CD4-positive, CD25-positive, alpha-beta regulatory T cell (primary cell): Measurements from ENCODE around the gene PRSS22. TPM values are rescaled to one million over a fixed set of nuclear protein-coding genes. Genes with fewer than 3 reads are reported as not detected.
A peak's percentile ranks its signal among the peaks of the same experiment; 100 is the strongest.

Source experiments
- ATAC-seq, 2 donors: fragments of 150-1000 bp; cut with Tn5 transposase; one replicate each; pipeline ENCODE4 v1.10.0; 2021; ENCODE audit warnings: low read depth in 2 of 2, moderate number of reproducible peaks in 2 of 2, moderate library complexity in 1 of 2
- DNase-seq, 3 donors: peaks; one replicate each; pipeline versions ENCODE4 v3.0.0 to v3.0.0-alpha.2; 2012 to 2022; ENCODE audit warnings: mixed read lengths in 1 of 3
- H3K27ac ChIP-seq: one replicate; pipeline ENCODE4 v1.7.0; 2013; ENCODE audit warnings: mild to moderate bottlenecking, low read length; ENCODE audit not compliant: insufficient read depth, poor library complexity, severe bottlenecking
- H3K27me3 ChIP-seq: one replicate; pipeline ENCODE4 v1.7.0; 2013; ENCODE audit warnings: low read length; ENCODE audit not compliant: control insufficient read depth, insufficient read depth
- H3K36me3 ChIP-seq: one replicate; pipeline ENCODE4 v1.7.0; 2013; ENCODE audit warnings: mild to moderate bottlenecking, low read length, moderate library complexity; ENCODE audit not compliant: control insufficient read depth, insufficient read depth
- H3K4me1 ChIP-seq: 2 replicates; pipeline ENCODE4 v1.7.0; 2013; ENCODE audit warnings: mild to moderate bottlenecking, low read length; ENCODE audit not compliant: insufficient read depth, control insufficient read depth, poor library complexity, severe bottlenecking
- H3K4me3 ChIP-seq: one replicate; pipeline ENCODE4 v1.7.0; 2013; ENCODE audit warnings: low read depth, mild to moderate bottlenecking, low read length, moderate library complexity
- H3K9me3 ChIP-seq, 2 experiments: 1 replicate in 1 of 2; 2 replicates in 1 of 2; pipeline ENCODE4 v1.7.0; 2013; ENCODE audit warnings: low read length in 2 of 2, mild to moderate bottlenecking in 1 of 2, moderate library complexity in 1 of 2; ENCODE audit not compliant: control insufficient read depth in 2 of 2
- H3K27ac Mint-ChIP-seq, 3 donors: one replicate each; pipeline ENCODE4 v1.8.0; 2020 to 2022; ENCODE audit warnings: mild to moderate bottlenecking in 3 of 3, mixed read lengths in 3 of 3, moderate library complexity in 2 of 3
- H3K27me3 Mint-ChIP-seq: one replicate; pipeline ENCODE4 v1.8.0; 2022; ENCODE audit warnings: mild to moderate bottlenecking, mixed read lengths
- H3K36me3 Mint-ChIP-seq: one replicate; pipeline ENCODE4 v1.8.0; 2020; ENCODE audit warnings: mixed read lengths
- H3K4me1 Mint-ChIP-seq, 4 donors: one replicate each; pipeline ENCODE4 v1.8.0; 2020 to 2022; ENCODE audit warnings: mixed read lengths in 4 of 4, mild to moderate bottlenecking in 1 of 4
- H3K4me3 Mint-ChIP-seq, 4 donors: one replicate each; pipeline ENCODE4 v1.8.0; 2020 to 2022; ENCODE audit warnings: mild to moderate bottlenecking in 4 of 4, mixed read lengths in 4 of 4, moderate library complexity in 3 of 4
- H3K9me3 Mint-ChIP-seq, 7 donors: one replicate each; pipeline ENCODE4 v1.8.0; 2020 to 2022; ENCODE audit warnings: mixed read lengths in 7 of 7, mild to moderate bottlenecking in 3 of 7, moderate library complexity in 2 of 7
- polyA plus RNA-seq, 4 donors: library from polyadenylated mRNA; unstranded; fragments of 300-500 nt; fragmentation: Illumina TruSeq; gene quantifications; one replicate each; pipeline ENCODE4 v1.2.3, GENCODE V29; 2021
- total RNA-seq: library from RNA; stranded (reverse); gene quantifications from one replicate; pipeline ENCODE4 v1.2.3, GENCODE V29; 2022

The PRSS22 gene
- total and polyA plus RNA-seq, 5 donors from 2014 or later, result not detected

DNA sequence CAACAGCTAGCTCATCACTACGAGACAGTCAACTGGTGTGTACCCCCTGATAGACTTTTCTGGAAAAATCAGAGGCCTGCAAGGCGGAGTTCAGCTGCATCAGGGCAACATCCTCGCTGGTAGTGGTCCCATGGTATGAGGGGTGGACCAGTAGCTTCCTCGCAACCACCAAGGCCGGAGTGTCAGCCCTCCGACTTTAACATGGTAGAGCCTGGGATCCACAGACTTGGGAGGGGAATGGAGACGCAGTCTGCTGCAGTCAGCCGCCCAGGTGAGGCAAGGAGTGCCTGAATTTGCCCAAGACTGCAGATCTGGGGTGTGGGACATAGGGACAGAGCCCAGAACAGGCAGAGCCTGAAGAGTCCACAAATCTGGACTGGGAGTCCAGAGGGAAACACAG is 14.4 kb downstream of the PRSS22 start:
- Mint-ChIP-seq H3K4me3 (no peak overlapping the region), H3K27me3 (peaks cover 9% of the 10 kb centered on the region), H3K27ac (peak overlapping the region in 2 of 3 donors; percentile 85 to 87), H3K9me3 (no peaks in the 10 kb centered on the region), H3K4me1 (peaks cover 0 to 46% (median 8%) of the 10 kb centered on the region in 4 donors), H3K36me3 (no peaks in the 10 kb centered on the region)
- Histone ChIP-seq H3K27me3 (no peaks in the 10 kb centered on the region), H3K9me3 (no peaks in the 10 kb centered on the region), H3K4me3 (no peak overlapping the region), H3K27ac (no peak overlapping the region), H3K4me1 (peaks cover 29% of the 10 kb centered on the region), H3K36me3 (no peaks in the 10 kb centered on the region)
- ATAC-seq (no peak), DNase-seq (no peak)

DNA sequence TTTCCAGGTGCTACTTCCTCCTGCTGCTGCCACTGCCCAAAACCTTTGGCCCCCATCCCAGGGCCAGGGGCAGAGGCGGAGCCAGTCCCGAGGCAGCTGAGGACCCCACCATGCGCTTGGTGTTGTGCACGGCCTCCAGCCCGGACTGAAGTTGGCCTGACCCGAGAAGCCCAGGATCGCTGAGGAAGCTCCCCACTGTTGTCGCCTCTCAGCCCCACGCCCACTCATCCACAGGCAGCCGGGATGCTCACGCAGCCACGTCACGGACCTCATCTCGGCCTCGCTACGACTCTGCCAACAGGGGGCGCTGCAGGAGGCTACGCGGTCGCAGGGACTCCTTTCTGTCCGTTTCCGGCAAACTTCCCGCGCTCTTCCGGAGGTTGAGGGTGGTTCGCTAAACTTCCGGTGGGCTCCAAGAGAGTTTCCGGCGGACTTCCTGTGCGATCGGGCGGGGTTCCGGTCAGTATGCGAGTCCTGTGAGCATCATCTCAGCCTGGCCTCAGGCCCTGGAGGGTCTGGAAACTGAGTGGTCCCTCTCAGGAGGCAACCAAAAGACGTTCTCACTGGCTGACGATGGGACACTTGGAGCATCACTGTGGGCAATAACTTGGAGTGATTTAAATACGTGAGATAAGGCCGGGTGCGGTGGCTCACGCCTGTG is 15.5 kb downstream of the PRSS22 start:
- Mint-ChIP-seq H3K27ac (peak overlapping the region; percentile 84 to 95 (median 89)), H3K36me3 (no peaks in the 10 kb centered on the region), H3K4me1 (peaks cover 0 to 52% (median 14%) of the 10 kb centered on the region in 4 donors), H3K27me3 (peaks cover 8% of the 10 kb centered on the region), H3K9me3 (no peaks in the 10 kb centered on the region), H3K4me3 (peak overlapping the region in 2 of 4 donors; percentile 39 to 61)
- H3K4me3 ChIP-seq, result peak overlapping the region; percentile 26
- H3K9me3 ChIP-seq, result no peaks in the 10 kb centered on the region
- DNase-seq (peak; percentile 26 to 87 (median 49)), ATAC-seq (peak; percentile 36 to 51)
- H3K27me3 ChIP-seq, result no peaks in the 10 kb centered on the region
- H3K36me3 ChIP-seq, result no peaks in the 10 kb centered on the region
- H3K27ac ChIP-seq, result peak overlapping the region; percentile 57
- H3K4me1 ChIP-seq, result peaks cover 29% of the 10 kb centered on the region

- peak overlapping the region; percentile 26 for H3K4me3 ChIP-seq
- ATAC-seq (no peak), DNase-seq (no peak)
- Mint-ChIP-seq H3K27ac (peak overlapping the region; percentile 42 to 89 (median 84)), H3K4me3 (no peak overlapping the region), H3K4me1 (peaks cover 0 to 54% (median 16%) of the 10 kb centered on the region in 4 donors), H3K36me3 (no peaks in the 10 kb centered on the region), H3K9me3 (no peaks in the 10 kb centered on the region), H3K27me3 (peaks cover 14% of the 10 kb centered on the region)
- H3K4me1 ChIP-seq, result peaks cover 29% of the 10 kb centered on the region
- peak overlapping the region; percentile 57 for H3K27ac ChIP-seq
- no peaks in the 10 kb centered on the region for H3K36me3 ChIP-seq
- H3K27me3 ChIP-seq, result no peaks in the 10 kb centered on the region
- H3K9me3 ChIP-seq, result no peaks in the 10 kb centered on the region
Measured at GRCh38 chr16:2841606-2842339, 16.2 kb downstream of the PRSS22 start.

- peaks cover 0 to 54% (median 16%) of the 10 kb centered on the region in 4 donors for H3K4me1 Mint-ChIP-seq
- H3K27me3 Mint-ChIP-seq, result peaks cover 14% of the 10 kb centered on the region
- H3K9me3 ChIP-seq, result no peaks in the 10 kb centered on the region
- H3K4me1 ChIP-seq, result peaks cover 29% of the 10 kb centered on the region
- H3K4me3 Mint-ChIP-seq, result no peak overlapping the region
- DNase-seq, result no peak
- H3K36me3 Mint-ChIP-seq, result no peaks in the 10 kb centered on the region
- H3K4me3 ChIP-seq, result no peak overlapping the region
- H3K27ac ChIP-seq, result no peak overlapping the region
- H3K36me3 ChIP-seq, result no peaks in the 10 kb centered on the region
- no peaks in the 10 kb centered on the region for H3K27me3 ChIP-seq
- ATAC-seq, result no peak
- H3K9me3 Mint-ChIP-seq, result peaks cover 0 to under 1% (median 0%) of the 10 kb centered on the region in 7 donors
- H3K27ac Mint-ChIP-seq, result no peak overlapping the region
Measured at GRCh38 chr16:2840914-2841313, 17.1 kb downstream of the PRSS22 start.

DNA sequence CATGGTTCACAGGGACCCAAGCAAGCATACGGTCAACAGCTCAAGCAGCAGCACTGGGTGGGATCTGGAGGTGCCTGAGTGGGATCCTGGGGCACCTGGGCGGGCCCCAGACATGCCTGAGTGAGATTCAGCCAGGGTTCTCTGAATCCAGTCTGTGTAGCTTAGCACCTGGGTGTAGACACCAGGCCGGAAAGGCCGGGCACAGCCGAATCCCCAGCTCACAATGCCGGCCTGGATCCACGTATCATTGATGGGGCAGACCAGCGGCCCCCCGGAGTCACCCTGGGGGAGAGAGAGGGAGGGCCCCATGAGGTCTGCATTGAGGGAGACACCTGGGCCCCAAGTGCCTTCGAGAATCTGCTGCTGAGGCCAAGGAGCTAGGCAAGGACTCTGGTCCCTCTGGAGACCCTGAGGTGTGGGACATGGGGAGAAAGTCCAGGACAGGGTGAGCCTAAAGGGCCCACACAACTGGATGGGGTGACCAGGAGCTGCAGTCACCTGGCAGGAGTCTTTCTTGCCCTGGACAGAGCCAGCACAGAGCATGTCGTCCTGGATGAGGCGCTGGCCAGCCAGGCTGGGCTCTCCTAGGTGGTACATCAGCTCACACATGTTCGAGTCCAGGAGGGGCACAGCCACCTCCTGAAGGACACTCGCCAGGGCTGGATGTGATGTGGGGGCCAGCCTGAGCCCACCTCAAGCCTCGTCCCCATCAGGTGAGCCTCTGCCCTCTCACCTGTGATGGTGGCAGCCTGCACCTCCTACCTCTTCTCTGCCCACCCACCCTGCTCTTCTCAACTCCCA is 18.1 kb downstream of the PRSS22 start:
- Histone ChIP-seq H3K27ac (no peak overlapping the region), H3K27me3 (no peaks in the 10 kb centered on the region), H3K9me3 (no peaks in the 10 kb centered on the region), H3K36me3 (no peaks in the 10 kb centered on the region), H3K4me3 (no peak overlapping the region), H3K4me1 (peaks cover 29% of the 10 kb centered on the region)
- Mint-ChIP-seq H3K4me1 (peaks cover 0 to 52% (median 16%) of the 10 kb centered on the region in 4 donors), H3K36me3 (no peaks in the 10 kb centered on the region), H3K27me3 (peaks cover 14% of the 10 kb centered on the region), H3K4me3 (peak overlapping the region in 1 of 4 donors; percentile 21), H3K9me3 (peaks cover 0 to 3% (median 0%) of the 10 kb centered on the region in 7 donors), H3K27ac (no peak overlapping the region)
- no peak for DNase-seq
- no peak for ATAC-seq

DNA sequence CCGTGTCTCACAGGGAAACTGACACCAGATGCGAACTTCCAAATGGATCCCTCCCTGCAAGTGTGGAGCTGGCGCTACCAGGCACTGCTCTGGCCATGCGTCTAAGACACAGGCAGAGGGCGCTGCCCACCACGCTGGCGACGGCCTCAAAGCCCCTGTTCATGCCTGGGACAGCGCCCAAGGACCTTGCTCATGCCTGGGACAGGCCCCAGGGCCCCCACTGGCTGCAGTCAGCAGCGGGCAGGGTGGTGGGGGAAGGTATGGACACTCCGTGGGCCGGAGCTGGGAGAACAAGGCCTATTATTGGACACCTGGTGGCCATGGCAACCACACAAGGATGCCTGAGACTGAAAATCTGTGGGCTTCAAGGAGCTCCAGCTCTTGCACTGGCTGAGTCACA is 19.0 kb downstream of the PRSS22 start:
- peak overlapping the region in 1 of 3 donors; percentile 20 for H3K27ac Mint-ChIP-seq
- Histone ChIP-seq H3K27me3 (no peaks in the 10 kb centered on the region), H3K9me3 (no peaks in the 10 kb centered on the region), H3K27ac (no peak overlapping the region), H3K4me1 (peaks cover 29% of the 10 kb centered on the region), H3K36me3 (no peaks in the 10 kb centered on the region), H3K4me3 (no peak overlapping the region)
- H3K4me1 Mint-ChIP-seq, result peaks cover 0 to 48% (median 14%) of the 10 kb centered on the region in 4 donors
- peaks cover 14% of the 10 kb centered on the region for H3K27me3 Mint-ChIP-seq
- no peaks in the 10 kb centered on the region for H3K36me3 Mint-ChIP-seq
- DNase-seq (peak in 2 of 3 donors; percentile 34 to 60), ATAC-seq (peak; percentile 49 to 50)
- peaks cover 0 to 3% (median 0%) of the 10 kb centered on the region in 7 donors for H3K9me3 Mint-ChIP-seq
- H3K4me3 Mint-ChIP-seq, result peak overlapping the region in 2 of 4 donors; percentile 10 to 24

- DNase-seq, result no peak
- no peaks in the 10 kb centered on the region for H3K27me3 ChIP-seq
- no peaks in the 10 kb centered on the region for H3K36me3 ChIP-seq
- H3K27me3 Mint-ChIP-seq, result peaks cover 14% of the 10 kb centered on the region
- H3K9me3 ChIP-seq, result no peaks in the 10 kb centered on the region
- H3K4me1 ChIP-seq, result peaks cover 20% of the 10 kb centered on the region
- peak overlapping the region; percentile 59 to 85 (median 64) for H3K27ac Mint-ChIP-seq
- peaks cover 0 to 3% (median 0%) of the 10 kb centered on the region in 7 donors for H3K9me3 Mint-ChIP-seq
- ATAC-seq, result no peak
- H3K36me3 Mint-ChIP-seq, result no peaks in the 10 kb centered on the region
- H3K4me3 Mint-ChIP-seq, result no peak overlapping the region
- H3K4me3 ChIP-seq, result no peak overlapping the region
- H3K27ac ChIP-seq, result no peak overlapping the region
- peaks cover 0 to 32% (median 9%) of the 10 kb centered on the region in 4 donors for H3K4me1 Mint-ChIP-seq
Measured at GRCh38 chr16:2836646-2837508, 21.1 kb downstream of the PRSS22 start.
